H1 (cell line): Measurements from ENCODE around the gene UTP20. TPM values are rescaled to one million over a fixed set of nuclear protein-coding genes. Genes with fewer than 3 reads are reported as not detected.

Experiments used
- MAX ChIP-seq: IDR thresholded peaks from 2 replicates; pipeline ENCODE4 v1.6.1; 2012; ENCODE audit warnings: inconsistent platforms
- POLR2A ChIP-seq, 2 experiments: IDR thresholded peaks; 1 replicate in 1 of 2; 2 replicates in 1 of 2; pipeline ENCODE4 v1.6.1; 2011; ENCODE audit warnings: low read depth in 2 of 2, low read length in 2 of 2, mild to moderate bottlenecking in 2 of 2; ENCODE audit errors: control extremely low read depth in 1 of 2
- polyA plus RNA-seq, 7 experiments: library from polyadenylated mRNA; depleted of rRNA in 3 of 7; stranded (reverse) in 5 of 7; unstranded in 2 of 7; fragments of >200 nt in 5 of 7; fragments of 200-250 nt in 2 of 7; gene quantifications; 1 replicate in 5 of 7; 2 replicates in 1 of 7; 4 replicates in 1 of 7; pipeline versions ENCODE4 v1.2.1 to v1.2.3, GENCODE V29; 2011 to 2013; ENCODE audit warnings: missing spikeins in 2 of 7, mixed read lengths in 2 of 7
- total RNA-seq: library from RNA; stranded (reverse); fragmentation: NEBNext Ultra II Directional; extraction: Animal tissue kit (Norgen Biotek cat#: 25700); gene quantifications from 2 replicates; pipeline ENCODE4 v1.2.1, GENCODE V29; 2021

Gene UTP20
- total and polyA plus RNA-seq, 2 of the 8 experiments (the other 6 are each of a cell fraction or from before 2014, with no cell fraction given) = 8.5 to 48.4 TPM

- TF ChIP-seq POLR2A (IDR thresholded peaks at IDR 0.05; ENCODE audit: control extremely low read depth in 1 of 2, low read depth in 2 of 2, low read length in 2 of 2) = no peak
- TF ChIP-seq MAX = no peak
Observed at GRCh38 chr12:101361455-101361854, 81.5 kb downstream of the UTP20 start (continued).
